IPS-15b (cell line): ENCODE measurements around the gene LRP8.
"Not testable (repeated sequence)": the region's sequence is repeated elsewhere in the genome, so short reads cannot be mapped to it uniquely, and the experiment has no call there.

Experiments used
- H3K27me3 ChIP-seq: one replicate; pipeline ENCODE4 v1.6.1; 2013; ENCODE audit warnings: low read length; ENCODE audit not compliant: control insufficient read depth, insufficient read depth
- H3K36me3 ChIP-seq: one replicate; pipeline ENCODE4 v1.6.1; 2013; ENCODE audit warnings: low read length; ENCODE audit not compliant: control insufficient read depth, insufficient read depth
- H3K4me1 ChIP-seq: one replicate; pipeline ENCODE4 v1.6.1; 2013; ENCODE audit warnings: mild to moderate bottlenecking, low read length; ENCODE audit not compliant: control insufficient read depth, insufficient read depth
- H3K4me3 ChIP-seq: one replicate; pipeline ENCODE4 v1.5.1; 2013; ENCODE audit warnings: low read depth, low read length
- H3K9ac ChIP-seq: one replicate; pipeline ENCODE4 v1.6.1; 2013; ENCODE audit warnings: low read depth, mild to moderate bottlenecking, low read length
- H3K9me3 ChIP-seq: one replicate; pipeline ENCODE4 v1.6.1; 2013; ENCODE audit warnings: mild to moderate bottlenecking, low read length; ENCODE audit not compliant: control insufficient read depth, insufficient read depth

LRP8 gene

GRCh38 chr1:53294061-53294460, 33.8 kb downstream of the LRP8 start:
- no peaks in the 10 kb centered on the region for H3K27me3 ChIP-seq
- peaks cover 15% of the 10 kb centered on the region for H3K36me3 ChIP-seq
- no peak overlapping the region for H3K9ac ChIP-seq
- H3K9me3 ChIP-seq: no peaks in the 10 kb centered on the region
- H3K4me3 ChIP-seq: no peak overlapping the region
- H3K4me1 ChIP-seq: no peaks in the 10 kb centered on the region

GRCh38 chr1:53293123-53293522, 34.7 kb downstream of the LRP8 start:
- Histone ChIP-seq H3K9ac (no peak overlapping the region), H3K4me3 (no peak overlapping the region), H3K9me3 (no peaks in the 10 kb centered on the region), H3K4me1 (no peaks in the 10 kb centered on the region), H3K27me3 (no peaks in the 10 kb centered on the region), H3K36me3 (peaks cover 18% of the 10 kb centered on the region)

GRCh38 chr1:53292690-53293089, 35.2 kb downstream of the LRP8 start:
- no peaks in the 10 kb centered on the region for H3K4me1 ChIP-seq
- H3K36me3 ChIP-seq: peaks cover 20% of the 10 kb centered on the region
- H3K9me3 ChIP-seq: no peaks in the 10 kb centered on the region
- H3K27me3 ChIP-seq: no peaks in the 10 kb centered on the region
- H3K4me3 ChIP-seq: no peak overlapping the region
- no peak overlapping the region for H3K9ac ChIP-seq

GRCh38 chr1:53291574-53291973, 36.3 kb downstream of the LRP8 start:
- Histone ChIP-seq H3K9ac (no peak overlapping the region), H3K9me3 (no peaks in the 10 kb centered on the region), H3K4me1 (peaks cover 3% of the 10 kb centered on the region), H3K27me3 (no peaks in the 10 kb centered on the region), H3K36me3 (peaks cover 20% of the 10 kb centered on the region), H3K4me3 (no peak overlapping the region)

GRCh38 chr1:53288790-53289429, 39.0 kb downstream of the LRP8 start:
- H3K36me3 ChIP-seq: peaks cover 20% of the 10 kb centered on the region
- no peak overlapping the region for H3K9ac ChIP-seq

GRCh38 chr1:53288002-53288789, 39.7 kb downstream of the LRP8 start:
- no peak overlapping the region for H3K9ac ChIP-seq
- H3K4me1 ChIP-seq: peaks cover 7% of the 10 kb centered on the region
- H3K36me3 ChIP-seq: peaks cover 20% of the 10 kb centered on the region

More at GRCh38 chr1:53288790-53289429, 39.0 kb downstream of the LRP8 start:
- no peak overlapping the region for H3K4me3 ChIP-seq
- peaks cover 7% of the 10 kb centered on the region for H3K4me1 ChIP-seq
- H3K27me3 ChIP-seq: no peaks in the 10 kb centered on the region
- H3K9me3 ChIP-seq: no peaks in the 10 kb centered on the region

GRCh38 chr1:53286955-53287354, 40.9 kb downstream of the LRP8 start:
- Histone ChIP-seq H3K9me3 (no peaks in the 10 kb centered on the region), H3K4me1 (peaks cover 7% of the 10 kb centered on the region), H3K4me3 (no peak overlapping the region), H3K36me3 (peaks cover 20% of the 10 kb centered on the region), H3K27me3 (no peaks in the 10 kb centered on the region), H3K9ac (no peak overlapping the region)

More at GRCh38 chr1:53288002-53288789, 39.7 kb downstream of the LRP8 start:
- Histone ChIP-seq H3K27me3 (no peaks in the 10 kb centered on the region), H3K4me3 (no peak overlapping the region), H3K9me3 (no peaks in the 10 kb centered on the region)

- Histone ChIP-seq H3K27me3 (no peaks in the 10 kb centered on the region), H3K4me3 (no peak overlapping the region), H3K36me3 (peaks cover 20% of the 10 kb centered on the region), H3K9ac (no peak overlapping the region), H3K9me3 (no peaks in the 10 kb centered on the region), H3K4me1 (peaks cover 7% of the 10 kb centered on the region)
Measured at GRCh38 chr1:53285969-53286760, 41.7 kb downstream of the LRP8 start.

GRCh38 chr1:53285546-53285945, 42.3 kb downstream of the LRP8 start:
- Histone ChIP-seq H3K27me3 (no peaks in the 10 kb centered on the region), H3K36me3 (peaks cover 21% of the 10 kb centered on the region), H3K4me1 (peaks cover 7% of the 10 kb centered on the region), H3K9ac (no peak overlapping the region), H3K4me3 (no peak overlapping the region), H3K9me3 (no peaks in the 10 kb centered on the region)

- Histone ChIP-seq H3K4me3 (no peak overlapping the region), H3K9me3 (no peaks in the 10 kb centered on the region), H3K9ac (no peak overlapping the region), H3K36me3 (peaks cover 26% of the 10 kb centered on the region), H3K27me3 (no peaks in the 10 kb centered on the region), H3K4me1 (peaks cover 7% of the 10 kb centered on the region)
Measured at GRCh38 chr1:53284224-53285020, 43.4 kb downstream of the LRP8 start.

GRCh38 chr1:53283156-53283555, 44.7 kb downstream of the LRP8 start:
- H3K27me3 ChIP-seq, H3K9ac ChIP-seq, H3K4me1 ChIP-seq, H3K9me3 ChIP-seq, H3K4me3 ChIP-seq: not testable (repeated sequence)
- peaks cover 22% of the 10 kb centered on the region for H3K36me3 ChIP-seq
